Measurements from ENCODE around the gene TMEM179.
"Not testable (repeated sequence)": the region's sequence is repeated elsewhere in the genome, so short reads cannot be mapped to it uniquely, and the experiment has no call there.

Gene TMEM179

GRCh38 chr14:104585966-104586697 lies 18.4 kb downstream of the TMEM179 start:
- no peak for DNase-seq

GRCh38 chr14:104584557-104584956 lies 20.0 kb downstream of the TMEM179 start:
- DNase-seq, result no peak

- DNase-seq, result no peak
These were observed 20.9 kb downstream of the TMEM179 start for GRCh38 chr14:104583424-104584306.

DNA sequence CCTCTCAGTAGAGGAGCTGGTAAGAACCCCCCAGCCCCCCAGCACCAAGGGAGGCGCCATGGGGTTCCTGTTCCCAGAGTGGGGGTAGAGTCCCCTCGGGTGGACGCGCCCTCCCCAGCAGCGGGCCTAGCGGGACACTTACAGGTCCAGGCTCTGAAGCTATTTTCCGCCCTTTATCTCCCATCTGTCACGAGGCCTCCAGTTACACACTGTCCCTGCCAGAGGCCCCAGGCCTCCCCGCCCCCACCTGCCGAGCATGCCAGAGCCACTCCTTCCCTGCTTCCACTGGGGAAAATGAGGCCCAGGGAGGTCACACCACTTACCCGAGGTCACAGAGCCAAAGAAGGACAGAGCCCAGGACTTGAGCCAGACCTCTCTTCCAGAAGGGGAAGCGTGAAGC lies 21.9 kb downstream of the TMEM179 start:
- DNase-seq, result no peak

GRCh38 chr14:104582005-104582404 lies 22.6 kb downstream of the TMEM179 start:
- no peak for DNase-seq

DNA sequence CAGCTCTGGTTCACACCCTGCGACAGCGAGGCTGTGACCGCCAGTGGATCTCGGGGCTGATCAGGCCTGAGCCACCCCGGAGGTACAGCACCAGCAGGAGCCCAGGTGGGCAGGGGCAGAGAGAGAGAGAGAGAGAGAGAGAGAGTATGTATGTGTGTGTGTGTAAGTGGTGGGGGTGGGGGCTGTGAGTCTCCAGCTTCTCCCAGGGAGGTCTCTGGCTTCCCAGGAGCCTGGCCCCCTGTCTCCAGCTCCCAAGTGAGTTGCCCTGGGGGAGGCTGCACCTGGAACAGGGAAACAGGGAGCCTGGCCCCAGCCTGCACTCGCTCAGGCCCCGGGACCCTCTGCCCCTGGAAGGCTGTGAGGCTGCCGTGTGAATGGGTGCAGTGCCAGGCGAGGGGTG lies 23.1 kb downstream of the TMEM179 start:
- no peak for DNase-seq

- no peak for DNase-seq
These were observed 23.6 kb downstream of the TMEM179 start for GRCh38 chr14:104580961-104581360.

DNA sequence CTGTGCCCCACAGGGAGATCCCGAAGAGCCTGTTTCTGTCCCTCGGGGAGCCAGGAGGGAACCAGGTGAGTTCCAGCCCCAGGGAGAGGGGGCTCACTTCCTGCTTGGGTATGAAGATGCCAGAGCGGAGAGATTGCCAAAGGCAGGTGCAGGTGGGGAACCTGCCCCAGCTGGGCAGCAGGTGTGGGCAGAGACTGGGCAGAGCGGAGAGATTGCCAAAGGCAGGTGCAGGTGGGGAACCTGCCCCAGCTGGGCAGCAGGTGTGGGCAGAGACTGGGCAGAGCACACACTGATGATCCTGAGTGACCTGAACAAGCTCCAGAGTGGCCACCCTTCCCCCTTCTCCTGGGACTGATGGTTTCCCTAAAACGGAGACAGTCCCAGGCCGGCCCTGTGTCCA lies 24.6 kb downstream of the TMEM179 start:
- not testable (repeated sequence) for DNase-seq

- no peak for DNase-seq
These were observed 25.1 kb downstream of the TMEM179 start, which contains the start of gene C14orf180 for GRCh38 chr14:104579507-104579906. C14orf180 (plus strand) TSS chr14:104579764; CDS start chr14:104586431, 6,667 bp downstream.

GRCh38 chr14:104578321-104578720 lies 26.3 kb downstream of the TMEM179 start:
- no peak for DNase-seq

DNA sequence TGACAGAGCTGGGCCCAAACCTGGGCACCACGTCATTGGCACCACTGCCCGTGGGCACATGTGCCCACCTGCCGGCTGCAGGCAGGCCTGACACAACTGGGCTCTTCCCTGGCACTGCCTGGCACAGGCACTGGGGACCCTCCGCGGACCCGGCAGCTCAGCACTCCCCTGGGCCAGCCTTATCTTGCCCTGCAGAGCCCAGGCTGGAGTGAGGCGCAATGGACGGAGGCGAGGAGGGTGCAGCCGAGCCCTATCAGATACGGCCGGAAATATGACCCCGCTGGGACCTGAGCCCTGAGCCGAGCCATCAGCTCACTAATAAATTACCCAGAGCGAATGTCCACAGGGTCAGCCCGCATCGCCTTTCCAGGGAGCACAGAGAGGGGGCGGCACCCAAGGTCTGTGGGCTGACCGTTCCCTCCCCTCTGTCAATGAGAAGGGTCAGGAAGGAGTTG lies 26.7 kb downstream of the TMEM179 start:
- DNase-seq, result no peak

- no peak for DNase-seq
These were observed 27.1 kb downstream of the TMEM179 start for GRCh38 chr14:104577426-104577825.

GRCh38 chr14:104576970-104577332 lies 27.6 kb downstream of the TMEM179 start:
- no peak for DNase-seq

- no peak for DNase-seq
These were observed 28.2 kb downstream of the TMEM179 start for GRCh38 chr14:104576232-104576969.

DNA sequence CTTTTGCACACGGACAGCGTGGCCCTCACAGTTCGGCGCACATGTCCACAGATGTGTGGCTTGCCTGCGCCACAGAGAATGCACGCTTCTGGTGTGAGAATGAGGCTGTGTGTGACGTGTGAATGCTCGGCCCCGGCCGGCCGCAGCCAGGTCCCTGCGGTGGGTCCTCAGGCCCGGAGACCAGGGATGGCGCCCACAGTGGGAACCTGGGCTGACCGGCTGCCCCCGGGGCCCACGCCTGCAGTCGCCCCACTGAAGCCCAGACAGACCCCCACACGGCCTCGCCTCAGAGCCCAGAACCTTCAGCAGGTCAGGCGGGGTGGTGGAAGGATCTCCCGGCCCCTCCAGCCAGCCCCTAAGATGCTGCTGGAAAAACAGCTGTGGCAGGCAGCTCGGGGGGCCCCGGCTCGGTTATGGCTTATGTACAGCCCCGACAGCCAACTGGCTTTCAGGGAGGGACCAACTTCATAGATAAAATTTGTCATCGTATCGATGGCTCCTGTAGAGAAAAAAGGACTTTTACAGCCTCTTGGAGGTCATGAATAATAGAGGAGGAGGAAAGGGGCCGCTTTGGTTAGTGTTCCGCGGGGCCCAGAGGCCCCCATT lies 29.5 kb downstream of the TMEM179 start:
- DNase-seq, result no peak

DNA sequence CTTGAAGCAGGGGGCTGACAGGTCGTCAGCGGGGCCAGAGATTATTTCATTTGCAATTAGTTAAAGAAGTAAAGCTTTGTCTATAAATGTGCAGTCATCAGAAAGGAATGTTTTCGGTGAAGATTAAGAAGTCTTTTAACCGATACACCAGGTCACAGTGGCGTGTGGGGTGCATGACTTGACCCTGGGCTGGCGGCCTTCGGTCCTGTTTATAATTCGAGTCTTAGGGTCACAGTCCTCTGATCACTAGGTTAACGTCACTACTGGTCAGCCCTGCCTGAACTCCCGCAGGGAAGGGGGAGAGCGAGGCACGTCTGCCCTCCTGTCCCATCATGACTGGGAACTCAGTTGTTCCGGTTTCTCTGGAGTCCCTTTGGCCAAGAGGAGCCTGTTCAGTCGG lies 30.0 kb downstream of the TMEM179 start:
- no peak for DNase-seq

DNA sequence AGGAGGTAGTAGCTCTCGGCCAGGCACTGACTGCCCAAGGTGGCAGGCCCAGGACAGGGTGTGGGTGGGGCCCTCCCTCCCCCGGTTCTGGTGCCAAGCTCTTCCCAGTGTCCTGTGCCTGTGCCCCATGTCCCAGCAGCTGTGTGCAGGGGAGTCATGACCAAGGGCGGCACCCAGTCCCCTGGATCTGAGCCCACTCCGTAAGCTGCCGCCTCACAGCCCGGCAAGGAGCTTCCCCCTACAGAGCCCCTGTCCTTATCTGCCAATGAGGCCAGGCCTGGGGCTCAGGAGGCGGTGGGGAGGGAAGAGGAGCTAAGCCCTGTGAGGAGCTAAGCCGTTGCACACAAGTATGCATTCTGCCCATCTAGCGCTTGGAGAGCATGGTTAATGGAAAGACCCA lies 30.6 kb downstream of the TMEM179 start:
- DNase-seq, result no peak

DNA sequence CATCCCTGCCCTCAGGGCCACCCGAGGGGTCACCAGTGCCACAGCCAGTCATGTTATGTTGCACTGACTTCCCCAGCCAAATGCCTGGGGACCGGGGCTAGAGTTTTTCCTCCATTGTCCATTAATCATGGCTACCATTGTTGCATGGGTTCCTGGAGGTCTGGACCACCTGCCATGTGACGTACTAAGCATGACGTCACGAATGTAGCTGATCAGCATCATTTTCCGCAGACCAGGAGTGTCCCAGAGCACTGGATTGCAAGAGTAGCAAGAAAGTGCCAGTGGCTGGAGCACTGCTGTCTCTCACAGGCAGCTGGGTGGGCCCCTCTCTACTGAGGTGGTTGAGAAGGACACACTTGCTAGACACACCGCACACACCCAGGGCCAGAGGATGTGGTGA lies 31.9 kb downstream of the TMEM179 start:
- DNase-seq, result no peak

GRCh38 chr14:104572024-104572626 lies 32.4 kb downstream of the TMEM179 start:
- DNase-seq, result no peak

GRCh38 chr14:104571246-104571645 lies 33.3 kb downstream of the TMEM179 start:
- DNase-seq, result no peak

GRCh38 chr14:104569435-104569834 lies 35.1 kb downstream of the TMEM179 start:
- DNase-seq, result no peak

DNA sequence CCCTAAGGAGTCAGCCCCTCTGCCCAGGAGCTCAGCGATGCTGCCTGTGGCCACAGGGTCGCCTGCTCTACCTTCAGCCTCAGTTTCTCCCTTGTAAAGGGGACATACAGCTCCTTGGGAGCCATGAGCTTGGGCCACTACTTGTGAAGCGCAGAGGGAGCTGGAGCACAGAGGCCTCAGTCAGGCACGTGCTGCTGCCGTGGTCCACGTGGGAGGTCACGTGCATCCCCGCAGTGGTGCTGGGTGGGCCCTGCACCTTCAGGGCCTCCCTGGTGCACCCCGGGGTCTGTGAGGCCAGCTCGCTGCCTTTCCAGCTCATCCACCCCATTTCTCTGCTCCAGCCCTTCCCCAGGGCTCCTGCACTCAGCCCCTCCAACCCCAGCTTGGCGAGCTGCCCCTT lies 36.0 kb downstream of the TMEM179 start:
- no peak for DNase-seq

- no peak for DNase-seq
These were observed 36.7 kb downstream of the TMEM179 start for GRCh38 chr14:104567957-104568225.

Data from hippocampal formation (tissue), 2 donors.